ENCODE data around the gene RPTOR.

DNA sequence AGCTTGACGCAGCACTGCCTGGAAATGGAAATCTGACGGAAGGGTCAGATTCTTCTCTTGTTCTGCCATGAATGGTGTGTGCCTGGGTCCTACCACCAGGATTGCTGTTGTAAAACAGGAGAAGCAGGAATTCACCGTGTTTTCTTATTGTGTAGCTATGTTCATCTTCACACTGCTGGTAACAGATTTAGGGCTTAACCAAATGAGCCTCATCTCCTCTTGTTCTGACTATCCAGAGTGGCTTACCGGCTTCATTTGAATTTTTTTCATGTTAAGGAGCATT lies 349.7 kb downstream of the RPTOR start:
- TF ChIP-seq, protein P1, sequence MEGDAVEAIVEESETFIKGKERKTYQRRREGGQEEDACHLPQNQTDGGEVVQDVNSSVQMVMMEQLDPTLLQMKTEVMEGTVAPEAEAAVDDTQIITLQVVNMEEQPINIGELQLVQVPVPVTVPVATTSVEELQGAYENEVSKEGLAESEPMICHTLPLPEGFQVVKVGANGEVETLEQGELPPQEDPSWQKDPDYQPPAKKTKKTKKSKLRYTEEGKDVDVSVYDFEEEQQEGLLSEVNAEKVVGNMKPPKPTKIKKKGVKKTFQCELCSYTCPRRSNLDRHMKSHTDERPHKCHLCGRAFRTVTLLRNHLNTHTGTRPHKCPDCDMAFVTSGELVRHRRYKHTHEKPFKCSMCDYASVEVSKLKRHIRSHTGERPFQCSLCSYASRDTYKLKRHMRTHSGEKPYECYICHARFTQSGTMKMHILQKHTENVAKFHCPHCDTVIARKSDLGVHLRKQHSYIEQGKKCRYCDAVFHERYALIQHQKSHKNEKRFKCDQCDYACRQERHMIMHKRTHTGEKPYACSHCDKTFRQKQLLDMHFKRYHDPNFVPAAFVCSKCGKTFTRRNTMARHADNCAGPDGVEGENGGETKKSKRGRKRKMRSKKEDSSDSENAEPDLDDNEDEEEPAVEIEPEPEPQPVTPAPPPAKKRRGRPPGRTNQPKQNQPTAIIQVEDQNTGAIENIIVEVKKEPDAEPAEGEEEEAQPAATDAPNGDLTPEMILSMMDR (IDR thresholded peaks at IDR 0.05; ENCODE audit: extremely low read depth in 1 of 2, insufficient read depth in 1 of 2, low read depth in 1 of 2, low read length in 2 of 2): peak in 1 of 2 donors; percentile 4
- TF ChIP-seq, protein P2, sequence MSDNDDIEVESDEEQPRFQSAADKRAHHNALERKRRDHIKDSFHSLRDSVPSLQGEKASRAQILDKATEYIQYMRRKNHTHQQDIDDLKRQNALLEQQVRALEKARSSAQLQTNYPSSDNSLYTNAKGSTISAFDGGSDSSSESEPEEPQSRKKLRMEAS (IDR thresholded peaks at IDR 0.05; ENCODE audit: insufficient read depth, insufficient read length): no peak
- TF ChIP-seq POLR2AphosphoS5 (IDR thresholded peaks at IDR 0.05; ENCODE audit: insufficient read depth, low read depth, low read length) (no peak), JUN (IDR thresholded peaks at IDR 0.05; ENCODE audit: borderline replicate concordance, insufficient read depth, insufficient read length, low read depth) (no peak)

All from endothelial cell of umbilical vein (primary cell).